ENCODE data around the gene A1BG. TPM values are rescaled to one million over a fixed set of nuclear protein-coding genes. Genes with fewer than 3 reads are reported as not detected.
A peak's percentile ranks its signal among the peaks of the same experiment; 100 is the strongest.

Gene A1BG
- total and polyA plus RNA-seq, 2 of the 8 experiments (the other 6 are each of a cell fraction or from before 2014, with no cell fraction given), result 20.8 to 69.6 TPM

GRCh38 chr19:58386576-58387337 is 33.5 kb upstream of the A1BG start, which contains the start of gene RPS5 (continued):
- TF ChIP-seq POLR2AphosphoS5 (IDR thresholded peaks at IDR 0.05; ENCODE audit: low read depth, low read length) (peak; percentile 85), BACH1 (IDR thresholded peaks at IDR 0.05; ENCODE audit: low read length) (no peak), TAF7 (optimal IDR thresholded peaks at IDR 0.05; ENCODE audit: borderline replicate concordance, low read depth, low read length) (peak; percentile 78), CHD2 (IDR thresholded peaks at IDR 0.05; ENCODE audit: low read length) (peak; percentile 67), JUND (IDR thresholded peaks at IDR 0.05; ENCODE audit: low read length) (no peak), TBP (IDR thresholded peaks at IDR 0.05; ENCODE audit: low read depth, low read length) (peak; percentile 97), SAP30 (IDR thresholded peaks at IDR 0.05; ENCODE audit: insufficient read depth, insufficient replicate concordance, low read length) (peak; percentile 86), HDAC2 (IDR thresholded peaks at IDR 0.05; ENCODE audit: borderline replicate concordance in 1 of 2, low read depth in 2 of 2, low read length in 2 of 2) (0 out of 4 replicates have a peak, but pooled peaks of 1 of the 2 experiments have one; percentile 72), CTCF (IDR thresholded peaks at IDR 0.05; ENCODE audit: control extremely low read depth in 1 of 3, insufficient read depth in 1 of 3, low read depth in 1 of 3, low read length in 3 of 3) (no peak), EP300 (IDR thresholded peaks at IDR 0.05; ENCODE audit: borderline replicate concordance in 1 of 2, low read depth in 2 of 2, low read length in 2 of 2) (no peak), ATF2 (IDR thresholded peaks at IDR 0.05; ENCODE audit: low read length) (no peak), MAX (IDR thresholded peaks at IDR 0.05) (peak; percentile 98), FOSL1 (IDR thresholded peaks at IDR 0.05; ENCODE audit: insufficient read depth, low read depth, low read length) (no peak), GABPA (IDR thresholded peaks at IDR 0.05; ENCODE audit: borderline replicate concordance, insufficient read depth, low read length) (peak; percentile 91), GTF2F1 (IDR thresholded peaks at IDR 0.05; ENCODE audit: borderline replicate concordance, low read depth, low read length) (peak; percentile 88; the same call in 1 of the 2 replicates)
